GM12801 (cell line): ENCODE data around the gene WDFY4.

ENCODE experiments used
- CTCF ChIP-seq: IDR thresholded peaks from one replicate; pipeline ENCODE4 v1.5.1; 2011; ENCODE audit warnings: control low read depth; ENCODE audit not compliant: insufficient read length; ENCODE audit errors: extremely low read depth

Gene WDFY4

DNA sequence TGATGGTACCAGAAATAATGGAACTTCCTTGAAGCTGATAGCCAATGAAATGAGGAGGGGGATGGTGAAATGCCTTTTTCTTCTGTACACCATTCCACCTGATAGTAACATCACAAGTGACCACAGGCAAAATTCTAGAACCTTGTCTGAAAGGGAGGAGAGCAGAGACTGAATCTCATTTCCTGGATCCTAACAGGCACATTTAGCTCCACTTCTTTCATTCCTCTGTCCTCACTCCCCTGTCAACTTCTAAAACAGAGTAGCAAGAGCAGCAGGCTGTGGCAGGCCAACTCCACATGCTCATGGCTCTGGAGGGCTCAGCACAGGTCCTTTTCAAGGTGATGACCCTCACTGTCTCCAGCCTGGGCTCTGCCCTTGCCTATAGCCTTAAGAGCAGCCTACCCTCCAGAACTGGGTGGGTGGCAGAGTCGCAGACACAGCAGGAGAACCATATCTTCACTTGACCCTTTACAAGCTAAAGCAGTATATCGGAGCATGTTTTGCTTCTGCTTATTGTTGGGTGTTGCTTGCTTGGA, 255.2 kb downstream of the WDFY4 start, which contains the start of gene LRRC18:
Gene LRRC18 (minus strand): TSS at position 51 of the 536 bp plus-strand sequence. CDS start 25,685 bp downstream, outside the sequence.
- TF ChIP-seq CTCF = no peak

DNA sequence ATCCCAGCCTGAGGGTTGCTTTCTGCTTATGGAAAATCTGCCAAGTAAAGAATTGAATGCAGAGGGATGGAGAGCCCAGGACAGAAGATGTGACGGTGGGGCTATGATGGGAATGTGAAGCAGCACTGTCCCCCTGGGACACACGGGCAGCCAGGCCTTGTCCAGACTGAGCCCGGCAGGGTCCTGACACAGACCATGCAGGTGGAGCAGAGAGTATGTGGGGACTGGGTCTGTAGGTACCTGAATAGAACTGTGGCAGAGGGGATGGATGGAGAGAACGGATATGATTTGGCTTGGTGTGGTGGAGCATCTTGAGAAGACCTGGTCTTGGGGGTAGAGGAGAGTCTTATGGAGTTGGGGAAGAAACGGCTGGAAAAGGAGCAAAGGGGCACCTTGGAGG, 255.7 kb downstream of the WDFY4 start:
- TF ChIP-seq CTCF = no peak

GRCh38 chr10:48940958-48941357, 256.3 kb downstream of the WDFY4 start:
- TF ChIP-seq CTCF = no peak

DNA sequence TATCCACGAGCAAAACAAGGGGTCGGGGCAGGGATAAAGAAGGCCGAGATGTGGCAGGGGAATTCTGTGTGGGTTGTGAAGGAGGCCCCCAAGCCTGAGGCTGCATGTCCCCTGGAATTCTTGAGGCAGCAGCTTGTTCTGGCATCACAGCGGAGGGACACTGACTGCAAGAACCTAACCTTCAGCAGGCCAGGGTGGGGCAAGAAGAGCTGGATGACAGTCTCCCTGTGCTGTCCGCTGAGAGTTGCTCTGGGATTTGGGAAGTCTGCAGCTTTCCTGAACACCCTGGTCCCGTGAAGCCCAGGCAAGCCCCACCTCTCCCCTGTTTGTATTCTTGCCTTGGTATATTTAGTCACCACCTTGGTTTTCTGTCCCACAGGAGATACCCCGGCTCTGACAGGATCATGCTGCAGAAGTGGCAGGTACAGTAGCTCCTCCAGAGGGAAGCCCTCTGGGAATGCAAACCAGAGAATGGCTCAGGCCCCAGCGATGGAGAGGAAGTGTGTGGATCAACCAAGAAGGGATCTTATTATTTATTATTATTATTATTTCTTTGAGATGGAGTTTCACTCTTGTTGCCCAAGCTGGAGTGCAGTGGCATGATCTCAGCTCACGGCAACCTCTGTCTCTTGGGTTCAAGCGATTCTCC, 256.9 kb downstream of the WDFY4 start:
- no peak for TF ChIP-seq CTCF

DNA sequence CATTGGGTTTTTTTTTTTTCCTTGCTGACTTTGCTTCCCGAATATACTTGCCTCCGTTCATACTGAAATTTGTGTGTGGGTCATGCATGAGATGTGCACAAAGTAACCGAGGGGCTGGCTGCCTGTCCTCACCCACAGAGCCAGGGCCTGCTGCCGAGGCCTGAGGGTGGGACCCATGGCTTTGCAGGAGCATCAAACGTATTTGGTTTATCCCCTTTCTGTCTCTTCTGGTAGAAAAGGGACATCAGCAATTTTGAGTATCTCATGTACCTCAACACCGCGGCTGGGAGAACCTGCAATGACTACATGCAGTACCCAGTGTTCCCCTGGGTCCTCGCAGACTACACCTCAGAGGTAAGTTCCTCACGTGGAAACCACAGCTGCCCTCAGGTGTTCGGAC, 258.4 kb downstream of the WDFY4 start:
- TF ChIP-seq CTCF = no peak

DNA sequence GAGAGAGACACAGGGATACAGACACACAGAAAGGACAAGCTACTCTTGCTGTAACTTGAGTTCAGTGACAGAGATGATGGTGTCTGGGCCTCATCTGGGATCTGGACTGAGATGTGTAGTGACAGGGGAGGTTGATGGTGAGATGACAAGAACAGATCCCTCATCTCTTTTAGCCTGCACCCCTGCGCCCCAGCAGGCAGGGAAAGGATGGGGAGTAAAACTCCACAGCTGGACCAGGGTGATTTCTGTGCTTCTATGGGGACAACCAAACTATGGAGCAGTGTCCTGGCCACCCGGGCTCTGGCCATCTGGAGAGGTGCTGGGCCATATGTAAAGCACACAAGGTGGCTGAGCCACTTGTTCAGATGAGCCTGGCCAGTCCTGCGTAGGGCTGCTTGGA, 259.5 kb downstream of the WDFY4 start:
- no peak for TF ChIP-seq CTCF

DNA sequence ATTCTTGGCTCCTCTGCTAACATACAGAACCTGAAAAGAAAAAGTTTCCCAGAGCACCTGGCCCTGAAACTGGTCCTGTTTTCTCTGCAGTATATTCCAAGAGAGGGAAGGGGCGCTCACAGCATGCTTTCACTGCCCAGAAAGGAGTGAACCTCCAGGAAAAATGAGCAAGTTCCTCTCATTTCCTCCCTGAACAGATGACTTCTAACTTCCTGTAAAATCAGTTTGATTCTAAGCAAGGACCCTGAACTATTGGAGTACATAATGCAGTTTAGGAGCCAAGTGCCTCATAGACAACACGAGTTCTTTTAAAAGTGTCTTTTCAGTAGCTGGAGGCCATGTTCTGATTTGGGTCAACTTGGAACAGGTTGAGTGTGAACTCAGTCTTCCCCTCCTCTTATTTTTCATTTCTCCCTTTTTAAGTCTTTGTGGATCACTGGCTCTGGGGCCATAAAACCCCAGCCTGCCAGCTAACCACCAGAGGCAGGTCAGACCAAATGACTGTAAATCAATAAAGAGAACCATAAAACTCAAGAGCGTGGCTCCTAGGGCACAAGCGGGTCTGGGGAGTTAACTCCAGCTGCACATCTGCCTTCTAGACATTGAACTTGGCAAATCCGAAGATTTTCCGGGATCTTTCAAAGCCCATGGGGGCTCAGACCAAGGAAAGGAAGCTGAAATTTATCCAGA, 260.9 kb downstream of the WDFY4 start:
- no peak for TF ChIP-seq CTCF
